K562 (cell line): Measurements from ENCODE around the gene IL27RA. TPM values are rescaled to one million over a fixed set of nuclear protein-coding genes. Genes with fewer than 3 reads are reported as not detected.
A peak's percentile ranks its signal among the peaks of the same experiment; 100 is the strongest.

ENCODE experiments used
- MAZ ChIP-seq, 2 experiments: fragments of 450-650 bp in 1 of 2; sonication (generic) in 1 of 2; formaldehyde crosslinking; IDR thresholded peaks in 1 of 2; conservative IDR thresholded peaks in 1 of 2; 2 replicates each; pipeline versions ENCODE4 v1.4.0 to v1.5.0; 2020; ENCODE audit warnings: mild to moderate bottlenecking in 1 of 2, missing genetic modification reagents in 1 of 2
- NFYB ChIP-seq: IDR thresholded peaks from 2 replicates; pipeline ENCODE4 v1.6.1; 2011; ENCODE audit warnings: mild to moderate bottlenecking, moderate library complexity; ENCODE audit not compliant: insufficient read length; ENCODE audit errors: extremely low read depth
- SAFB ChIP-seq: fragments of 200-400 bp; formaldehyde crosslinking; IDR thresholded peaks from 2 replicates; pipeline ENCODE4 v1.6.1; 2017; ENCODE audit warnings: low read depth, low read length, borderline replicate concordance
- SPI1 ChIP-seq: IDR thresholded peaks from 2 replicates; pipeline ENCODE4 v1.6.1; 2011; ENCODE audit warnings: low read depth, low read length, control low read depth, borderline replicate concordance
- ZNF197 ChIP-seq: fragments of 200-800 bp; sonication (Bioruptor generic); IDR thresholded peaks from 2 replicates; pipeline ENCODE4 v1.6.1; 2016; ENCODE audit warnings: low read depth, missing genetic modification characterization, missing compliant biosample characterization
- polyA plus RNA-seq, 8 experiments: library from polyadenylated mRNA; depleted of rRNA in 4 of 8; stranded (reverse) in 5 of 8; unstranded in 3 of 8; fragments of >200 nt; fragmentation: Nextera tagmentation in 2 of 8; fragmentation: Illumina TruSeq in 1 of 8; extraction: Ambion mirVana in 2 of 8; extraction: Trizol in 1 of 8; gene quantifications; 2 replicates each; pipeline versions ENCODE4 v1.2.1 to v1.2.3, GENCODE V29; 2011 to 2014; ENCODE audit warnings: inconsistent platforms in 1 of 8, missing spikeins in 1 of 8
- total RNA-seq, 7 experiments: library from RNA; depleted of rRNA in 6 of 7; stranded (reverse); fragments of >200 nt in 6 of 7; fragmentation: Illumina TruSeq in 2 of 7; extraction: Trizol in 2 of 7; gene quantifications; 2 replicates each; pipeline versions ENCODE4 v1.2.1 to v1.2.3, GENCODE V29; 2011 to 2021; ENCODE audit warnings: low replicate concordance in 1 of 7
- TF ChIP-seq, protein P1 (sequence below): fragments of 450-650 bp; IDR thresholded peaks from 2 replicates; pipeline ENCODE4 v1.6.1; 2017; ENCODE audit warnings: antibody characterized with exemption
- TF ChIP-seq, protein P2 (sequence below): sonication (generic); IDR thresholded peaks from 2 replicates; pipeline ENCODE4 v1.6.1; 2016
- TF ChIP-seq, protein P3 (sequence below): fragments of 250-450 bp; sonication (Bioruptor Pico); IDR thresholded peaks from 2 replicates; pipeline ENCODE4 v1.8.0; 2022; ENCODE audit warnings: inconsistent platforms, mild to moderate bottlenecking, moderate library complexity, borderline replicate concordance

Gene IL27RA
- total and polyA plus RNA-seq, 9 of the 15 experiments (the other 6 are each of a cell fraction or from before 2014, with no cell fraction given): 1.9 to 15.9 (median 12.0) TPM

DNA sequence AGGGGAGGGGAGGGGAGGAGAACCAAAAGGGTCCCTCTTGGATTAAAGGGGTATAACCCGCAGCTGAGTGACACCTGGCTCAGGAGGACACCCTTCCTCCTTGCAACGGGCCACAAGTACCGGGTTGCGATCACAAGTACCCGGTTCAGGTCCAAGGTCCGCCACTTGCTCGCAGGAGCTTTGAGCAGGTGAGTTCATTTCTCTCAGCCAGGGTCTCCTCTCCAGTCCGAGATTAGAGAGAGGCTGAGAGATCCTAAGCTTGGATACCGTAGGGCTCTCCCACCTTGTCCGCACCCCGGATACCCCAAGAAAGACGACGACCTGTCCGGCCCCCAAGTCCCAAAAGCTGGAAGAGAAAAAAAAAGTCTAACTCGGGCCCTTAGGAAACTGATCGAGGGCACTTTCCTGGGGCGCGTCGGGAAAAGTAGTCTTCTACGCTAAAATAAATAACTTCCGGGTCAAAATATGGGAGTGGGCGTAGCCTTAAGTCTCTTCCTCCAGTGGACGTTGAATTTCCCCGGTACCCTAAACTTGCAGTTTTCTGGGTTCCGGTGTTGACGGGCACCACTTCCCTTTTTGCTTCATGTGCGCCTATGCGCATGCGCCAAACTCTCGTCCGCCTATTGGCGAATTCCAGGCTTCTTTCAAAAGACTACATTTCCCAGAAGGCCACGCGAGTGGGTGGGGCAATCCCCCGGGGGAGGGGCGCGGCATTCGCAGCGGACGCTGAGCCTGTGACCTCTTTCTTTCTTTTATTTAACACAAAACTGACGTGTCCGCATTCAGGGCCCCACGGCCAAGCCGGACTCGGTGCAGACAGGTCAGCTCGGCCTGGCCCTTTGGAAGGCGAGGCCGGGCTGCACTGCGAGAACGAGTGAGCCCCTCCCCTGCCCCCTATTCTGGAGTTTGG lies 49.6 kb downstream of the IL27RA start (continued):
- TF ChIP-seq, protein P1, sequence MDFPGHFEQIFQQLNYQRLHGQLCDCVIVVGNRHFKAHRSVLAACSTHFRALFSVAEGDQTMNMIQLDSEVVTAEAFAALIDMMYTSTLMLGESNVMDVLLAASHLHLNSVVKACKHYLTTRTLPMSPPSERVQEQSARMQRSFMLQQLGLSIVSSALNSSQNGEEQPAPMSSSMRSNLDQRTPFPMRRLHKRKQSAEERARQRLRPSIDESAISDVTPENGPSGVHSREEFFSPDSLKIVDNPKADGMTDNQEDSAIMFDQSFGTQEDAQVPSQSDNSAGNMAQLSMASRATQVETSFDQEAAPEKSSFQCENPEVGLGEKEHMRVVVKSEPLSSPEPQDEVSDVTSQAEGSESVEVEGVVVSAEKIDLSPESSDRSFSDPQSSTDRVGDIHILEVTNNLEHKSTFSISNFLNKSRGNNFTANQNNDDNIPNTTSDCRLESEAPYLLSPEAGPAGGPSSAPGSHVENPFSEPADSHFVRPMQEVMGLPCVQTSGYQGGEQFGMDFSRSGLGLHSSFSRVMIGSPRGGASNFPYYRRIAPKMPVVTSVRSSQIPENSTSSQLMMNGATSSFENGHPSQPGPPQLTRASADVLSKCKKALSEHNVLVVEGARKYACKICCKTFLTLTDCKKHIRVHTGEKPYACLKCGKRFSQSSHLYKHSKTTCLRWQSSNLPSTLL: no peak
- TF ChIP-seq SPI1 (peak; percentile 99), SAFB (no peak), NFYB (no peak), ZNF197 (CRISPR knock-in tag) (0 out of 2 replicates have a peak, but pooled peaks have one; percentile 13), MAZ (CRISPR knock-in tag; conservative IDR thresholded peaks at IDR 0.05 in 1 of 2, IDR thresholded peaks at IDR 0.05 in 1 of 2) (peak; percentile 71 to 94)
- TF ChIP-seq, protein P2, sequence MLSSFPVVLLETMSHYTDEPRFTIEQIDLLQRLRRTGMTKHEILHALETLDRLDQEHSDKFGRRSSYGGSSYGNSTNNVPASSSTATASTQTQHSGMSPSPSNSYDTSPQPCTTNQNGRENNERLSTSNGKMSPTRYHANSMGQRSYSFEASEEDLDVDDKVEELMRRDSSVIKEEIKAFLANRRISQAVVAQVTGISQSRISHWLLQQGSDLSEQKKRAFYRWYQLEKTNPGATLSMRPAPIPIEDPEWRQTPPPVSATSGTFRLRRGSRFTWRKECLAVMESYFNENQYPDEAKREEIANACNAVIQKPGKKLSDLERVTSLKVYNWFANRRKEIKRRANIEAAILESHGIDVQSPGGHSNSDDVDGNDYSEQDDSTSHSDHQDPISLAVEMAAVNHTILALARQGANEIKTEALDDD: no peak
- TF ChIP-seq, protein P3, sequence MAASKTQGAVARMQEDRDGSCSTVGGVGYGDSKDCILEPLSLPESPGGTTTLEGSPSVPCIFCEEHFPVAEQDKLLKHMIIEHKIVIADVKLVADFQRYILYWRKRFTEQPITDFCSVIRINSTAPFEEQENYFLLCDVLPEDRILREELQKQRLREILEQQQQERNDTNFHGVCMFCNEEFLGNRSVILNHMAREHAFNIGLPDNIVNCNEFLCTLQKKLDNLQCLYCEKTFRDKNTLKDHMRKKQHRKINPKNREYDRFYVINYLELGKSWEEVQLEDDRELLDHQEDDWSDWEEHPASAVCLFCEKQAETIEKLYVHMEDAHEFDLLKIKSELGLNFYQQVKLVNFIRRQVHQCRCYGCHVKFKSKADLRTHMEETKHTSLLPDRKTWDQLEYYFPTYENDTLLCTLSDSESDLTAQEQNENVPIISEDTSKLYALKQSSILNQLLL (CRISPR knock-in tag): no peak
